ENCODE results near the gene BRAF.

The BRAF gene

DNA sequence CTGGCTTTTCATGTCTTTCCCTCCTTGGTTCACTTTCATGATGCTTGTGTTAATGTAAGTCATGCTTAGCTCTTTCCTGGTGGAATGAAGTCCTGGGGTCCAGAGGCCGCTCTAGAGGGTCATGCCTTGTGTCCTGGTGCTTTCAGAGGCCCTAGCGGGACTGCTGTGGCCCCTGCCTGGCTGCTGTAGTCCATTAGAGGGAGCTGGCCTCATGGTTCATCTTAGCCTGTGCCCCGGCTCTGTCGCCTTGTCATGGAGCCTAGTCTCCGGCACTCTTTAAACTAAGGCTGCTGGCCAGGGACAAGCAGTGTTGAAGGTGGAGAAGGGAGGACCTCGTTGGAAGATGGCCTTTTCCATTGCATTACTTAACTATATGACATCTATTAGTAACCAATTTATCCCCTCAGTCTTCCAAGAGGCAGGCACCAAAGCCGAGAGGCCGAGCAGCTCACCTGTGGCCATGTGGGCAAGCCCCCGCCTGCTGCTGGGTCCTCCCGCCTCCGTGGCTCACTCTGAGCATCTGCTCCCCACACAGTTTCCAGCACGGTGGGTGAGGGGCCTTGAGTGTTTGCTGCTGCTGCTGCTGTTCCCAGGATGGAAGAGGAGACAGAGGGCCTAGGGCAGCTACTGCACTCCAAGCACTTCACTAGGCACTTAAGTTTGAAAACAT, 233.2 kb downstream of the BRAF start:
- no peak for DNase-seq (ENCODE audit: low read depth)
- H3K4me3 ChIP-seq (ENCODE audit: control insufficient read depth, low read depth, low read length) = no peak overlapping the region
- TF ChIP-seq, protein P1, sequence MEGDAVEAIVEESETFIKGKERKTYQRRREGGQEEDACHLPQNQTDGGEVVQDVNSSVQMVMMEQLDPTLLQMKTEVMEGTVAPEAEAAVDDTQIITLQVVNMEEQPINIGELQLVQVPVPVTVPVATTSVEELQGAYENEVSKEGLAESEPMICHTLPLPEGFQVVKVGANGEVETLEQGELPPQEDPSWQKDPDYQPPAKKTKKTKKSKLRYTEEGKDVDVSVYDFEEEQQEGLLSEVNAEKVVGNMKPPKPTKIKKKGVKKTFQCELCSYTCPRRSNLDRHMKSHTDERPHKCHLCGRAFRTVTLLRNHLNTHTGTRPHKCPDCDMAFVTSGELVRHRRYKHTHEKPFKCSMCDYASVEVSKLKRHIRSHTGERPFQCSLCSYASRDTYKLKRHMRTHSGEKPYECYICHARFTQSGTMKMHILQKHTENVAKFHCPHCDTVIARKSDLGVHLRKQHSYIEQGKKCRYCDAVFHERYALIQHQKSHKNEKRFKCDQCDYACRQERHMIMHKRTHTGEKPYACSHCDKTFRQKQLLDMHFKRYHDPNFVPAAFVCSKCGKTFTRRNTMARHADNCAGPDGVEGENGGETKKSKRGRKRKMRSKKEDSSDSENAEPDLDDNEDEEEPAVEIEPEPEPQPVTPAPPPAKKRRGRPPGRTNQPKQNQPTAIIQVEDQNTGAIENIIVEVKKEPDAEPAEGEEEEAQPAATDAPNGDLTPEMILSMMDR (IDR thresholded peaks at IDR 0.05; ENCODE audit: control insufficient read depth, insufficient read depth, low read depth, low read length, missing control alignments) = no peak

DNA sequence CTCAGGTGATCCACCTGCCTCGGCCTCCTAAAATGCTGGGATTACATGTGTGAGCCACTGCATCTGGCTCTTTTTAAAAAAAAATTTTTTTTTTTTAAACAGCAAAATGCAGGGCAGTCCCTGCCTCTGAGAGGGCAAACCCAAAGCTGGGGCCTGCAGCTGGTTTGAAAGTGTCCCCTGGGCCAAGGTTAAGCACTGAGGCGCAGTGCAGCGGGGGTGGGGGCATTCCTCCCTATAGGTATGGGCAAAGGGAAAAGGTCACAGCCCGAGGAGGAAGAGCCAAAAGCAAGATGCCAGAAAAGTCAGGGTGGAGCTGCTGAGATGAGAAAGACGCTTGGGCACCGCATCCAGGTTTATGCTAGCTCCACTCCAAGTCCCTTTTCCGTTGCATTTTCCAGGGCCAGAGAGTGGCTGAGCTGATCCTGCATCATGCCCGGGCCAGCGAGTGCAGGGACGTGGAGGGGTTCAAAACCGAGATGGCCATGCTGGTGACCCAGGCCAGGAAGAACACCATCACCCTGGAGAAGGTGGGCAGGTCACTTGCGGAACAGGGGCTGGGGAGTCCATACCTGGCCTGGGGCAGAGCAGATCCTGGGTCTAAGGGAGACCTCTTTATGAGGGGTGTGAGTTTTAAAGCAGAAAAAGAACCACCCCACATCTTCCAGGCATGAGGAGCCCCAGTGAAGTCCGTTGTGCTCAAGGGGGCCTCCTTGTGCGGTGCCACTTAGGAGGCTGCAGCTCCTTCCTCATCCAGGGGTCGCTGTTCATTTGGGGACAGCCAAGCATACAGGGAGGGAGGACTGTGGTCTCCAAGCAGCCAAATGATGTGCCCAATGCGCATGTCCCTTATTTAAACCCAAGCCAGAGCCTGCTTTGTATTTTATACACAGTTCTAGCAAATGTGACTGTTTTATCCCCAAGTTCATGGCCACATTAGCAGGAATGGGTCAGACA, 235.3 kb downstream of the BRAF start:
- TF ChIP-seq, protein P1 (IDR thresholded peaks at IDR 0.05; ENCODE audit: control insufficient read depth, insufficient read depth, low read depth, low read length, missing control alignments) = no peak
- H3K4me3 ChIP-seq (ENCODE audit: control insufficient read depth, low read depth, low read length) = no peak overlapping the region
- DNase-seq (ENCODE audit: low read depth) = no peak

DNA sequence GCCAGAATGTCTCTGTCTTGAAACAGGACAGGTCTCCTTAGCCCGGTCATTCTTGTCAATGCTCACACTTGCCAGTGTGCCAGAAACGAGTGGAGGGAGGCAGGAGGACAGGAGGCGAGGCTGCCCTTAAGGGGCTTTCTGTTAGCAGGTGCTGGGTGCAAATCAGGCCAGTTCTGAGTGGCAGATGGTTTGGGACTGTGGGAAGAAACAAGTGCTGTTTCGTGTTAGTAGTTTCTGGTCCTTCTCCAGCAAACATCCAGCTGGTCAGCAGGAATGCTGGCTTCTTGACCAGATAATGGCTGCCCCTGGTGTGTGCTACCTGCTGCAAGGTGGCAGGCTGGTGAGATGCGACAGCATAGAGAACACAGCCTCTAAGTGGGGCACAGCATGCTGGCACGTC, 236.4 kb downstream of the BRAF start:
- TF ChIP-seq, protein P1 (IDR thresholded peaks at IDR 0.05; ENCODE audit: control insufficient read depth, insufficient read depth, low read depth, low read length, missing control alignments) = no peak
- DNase-seq (ENCODE audit: low read depth) = no peak
- H3K4me3 ChIP-seq (ENCODE audit: control insufficient read depth, low read depth, low read length) = no peak overlapping the region

DNA sequence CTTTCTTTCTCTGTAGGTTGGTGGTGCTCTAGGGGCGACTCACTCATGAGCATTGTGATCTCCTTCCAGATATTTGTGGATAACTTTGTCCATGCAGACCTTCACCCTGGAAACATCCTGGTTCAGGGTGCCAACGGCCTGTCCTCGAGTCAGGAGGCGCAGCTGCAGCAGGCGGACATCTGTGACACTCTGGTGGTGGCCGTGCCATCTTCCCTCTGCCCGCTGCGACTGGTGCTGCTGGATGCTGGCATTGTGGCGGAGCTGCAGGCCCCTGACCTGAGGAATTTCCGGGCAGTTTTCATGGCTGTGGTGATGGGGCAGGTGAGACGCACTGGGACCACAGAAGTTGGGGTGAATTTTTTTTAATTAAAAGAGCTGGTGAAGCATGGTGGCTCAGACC, 237.8 kb downstream of the BRAF start:
- H3K4me3 ChIP-seq (ENCODE audit: control insufficient read depth, low read depth, low read length) = no peak overlapping the region

DNA sequence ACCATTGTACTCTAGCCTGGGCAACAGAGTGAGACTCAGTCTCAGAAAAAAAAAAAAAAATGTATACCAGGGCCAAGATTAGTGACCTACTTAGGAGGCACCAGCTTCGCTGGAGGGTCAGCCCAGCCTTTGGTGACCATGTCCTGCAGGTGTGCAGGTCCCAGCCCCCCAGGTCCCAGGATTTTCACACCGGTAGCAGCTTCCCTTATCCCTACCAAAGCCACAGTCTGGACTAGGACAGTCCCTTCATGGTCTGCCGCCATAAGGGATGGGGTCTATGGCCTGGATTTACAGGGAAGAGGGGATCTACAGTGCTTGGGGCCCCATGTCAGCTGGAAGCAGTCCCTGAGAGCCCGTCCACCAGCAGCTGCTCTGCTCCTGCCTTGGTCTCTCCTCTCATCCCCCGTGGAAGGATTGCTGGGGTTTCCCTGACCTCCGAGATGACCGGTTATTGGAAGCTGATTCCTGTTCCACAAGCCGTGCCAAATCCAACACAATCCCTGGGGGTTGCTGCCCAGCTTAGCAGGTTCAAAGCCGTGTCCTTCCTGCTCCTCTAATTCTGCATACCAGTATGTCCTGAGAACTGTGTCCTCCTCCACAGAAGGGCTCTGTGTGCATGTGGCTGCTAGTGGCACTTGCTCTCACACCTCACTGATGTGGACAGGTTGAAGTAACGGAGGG, 239.2 kb downstream of the BRAF start:
- no peak overlapping the region for H3K4me3 ChIP-seq (ENCODE audit: control insufficient read depth, low read depth, low read length)
- DNase-seq (ENCODE audit: low read depth) = no peak
- TF ChIP-seq, protein P1 (IDR thresholded peaks at IDR 0.05; ENCODE audit: control insufficient read depth, insufficient read depth, low read depth, low read length, missing control alignments) = no peak

More for the DNA sequence above, 237.8 kb downstream of the BRAF start:
- DNase-seq (ENCODE audit: low read depth) = no peak
- TF ChIP-seq, protein P1 (IDR thresholded peaks at IDR 0.05; ENCODE audit: control insufficient read depth, insufficient read depth, low read depth, low read length, missing control alignments) = no peak
